Measurements from ENCODE around the gene PPP1R9A.

Gene PPP1R9A

DNA sequence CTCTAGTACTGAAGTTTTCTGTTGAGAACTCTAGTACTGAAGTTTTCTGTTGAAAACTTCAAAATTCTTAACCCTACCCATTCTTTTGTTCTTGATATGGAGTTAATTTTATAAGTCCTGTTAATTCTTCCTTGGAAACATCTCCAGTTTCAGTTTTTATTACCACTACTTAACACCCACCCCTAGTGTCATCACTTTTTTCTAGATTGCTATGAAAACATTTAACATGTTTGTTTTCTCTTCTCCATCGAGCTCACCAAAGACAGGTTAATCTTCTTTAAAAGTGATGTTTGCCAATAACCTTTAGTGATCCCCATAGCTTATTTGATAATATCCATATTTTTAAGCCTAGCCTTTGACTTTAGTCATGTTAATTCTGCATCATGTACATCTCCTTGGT lies 147.9 kb downstream of the PPP1R9A start:
- no peak overlapping the region for H3K27ac ChIP-seq
- TF ChIP-seq, protein P1, sequence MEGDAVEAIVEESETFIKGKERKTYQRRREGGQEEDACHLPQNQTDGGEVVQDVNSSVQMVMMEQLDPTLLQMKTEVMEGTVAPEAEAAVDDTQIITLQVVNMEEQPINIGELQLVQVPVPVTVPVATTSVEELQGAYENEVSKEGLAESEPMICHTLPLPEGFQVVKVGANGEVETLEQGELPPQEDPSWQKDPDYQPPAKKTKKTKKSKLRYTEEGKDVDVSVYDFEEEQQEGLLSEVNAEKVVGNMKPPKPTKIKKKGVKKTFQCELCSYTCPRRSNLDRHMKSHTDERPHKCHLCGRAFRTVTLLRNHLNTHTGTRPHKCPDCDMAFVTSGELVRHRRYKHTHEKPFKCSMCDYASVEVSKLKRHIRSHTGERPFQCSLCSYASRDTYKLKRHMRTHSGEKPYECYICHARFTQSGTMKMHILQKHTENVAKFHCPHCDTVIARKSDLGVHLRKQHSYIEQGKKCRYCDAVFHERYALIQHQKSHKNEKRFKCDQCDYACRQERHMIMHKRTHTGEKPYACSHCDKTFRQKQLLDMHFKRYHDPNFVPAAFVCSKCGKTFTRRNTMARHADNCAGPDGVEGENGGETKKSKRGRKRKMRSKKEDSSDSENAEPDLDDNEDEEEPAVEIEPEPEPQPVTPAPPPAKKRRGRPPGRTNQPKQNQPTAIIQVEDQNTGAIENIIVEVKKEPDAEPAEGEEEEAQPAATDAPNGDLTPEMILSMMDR (conservative IDR thresholded peaks at IDR 0.05): no peak

DNA sequence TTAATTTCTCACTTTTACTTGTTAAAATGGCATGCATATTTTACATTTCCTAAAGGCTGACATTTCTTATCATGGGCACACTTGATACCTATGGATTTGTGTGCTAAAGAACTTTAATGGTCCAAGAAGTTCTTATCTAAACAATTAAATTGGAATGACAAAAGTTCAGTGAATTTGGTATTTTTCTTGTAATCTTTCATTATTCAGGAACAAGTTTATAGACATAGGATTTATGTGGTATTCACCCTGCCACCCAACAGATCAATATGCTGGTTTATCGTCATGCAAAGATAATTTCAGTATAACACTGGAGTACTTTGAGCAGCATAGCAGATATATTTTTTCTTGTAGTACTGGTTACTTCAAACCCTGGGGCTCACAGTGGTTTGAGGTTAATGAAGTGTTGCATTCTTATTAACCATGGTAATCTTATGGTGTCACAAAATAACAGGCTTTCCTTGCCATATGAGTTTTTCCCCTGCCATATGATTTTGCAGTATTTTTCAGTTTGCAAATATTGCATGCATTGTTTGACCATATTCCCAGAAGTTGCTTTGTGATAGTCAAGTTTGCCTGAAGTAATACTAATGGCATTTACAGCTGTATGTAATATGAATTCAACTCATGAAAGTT lies 148.8 kb downstream of the PPP1R9A start:
- no peak overlapping the region for H3K27ac ChIP-seq
- TF ChIP-seq, protein P1 (conservative IDR thresholded peaks at IDR 0.05): no peak

DNA sequence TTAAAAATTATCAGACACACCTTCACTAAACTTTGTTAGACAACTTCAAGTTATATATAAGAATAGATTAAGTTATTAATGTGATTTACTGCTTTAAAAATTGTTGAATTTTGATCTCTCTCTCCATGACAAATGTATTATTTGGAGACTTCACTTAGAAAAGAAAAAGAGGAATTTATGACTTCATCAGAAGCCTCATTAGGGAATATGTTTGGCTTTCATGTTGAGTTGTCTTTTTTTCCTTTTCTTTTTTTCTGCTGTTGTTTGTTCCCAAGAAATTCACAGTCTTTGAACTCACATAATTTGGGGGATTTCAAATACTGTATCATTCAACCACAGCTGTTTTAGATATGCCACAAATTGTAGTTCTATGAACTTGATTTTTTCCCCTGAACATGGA lies 149.5 kb downstream of the PPP1R9A start:
- TF ChIP-seq, protein P1 (conservative IDR thresholded peaks at IDR 0.05): no peak
- no peak overlapping the region for H3K27ac ChIP-seq

DNA sequence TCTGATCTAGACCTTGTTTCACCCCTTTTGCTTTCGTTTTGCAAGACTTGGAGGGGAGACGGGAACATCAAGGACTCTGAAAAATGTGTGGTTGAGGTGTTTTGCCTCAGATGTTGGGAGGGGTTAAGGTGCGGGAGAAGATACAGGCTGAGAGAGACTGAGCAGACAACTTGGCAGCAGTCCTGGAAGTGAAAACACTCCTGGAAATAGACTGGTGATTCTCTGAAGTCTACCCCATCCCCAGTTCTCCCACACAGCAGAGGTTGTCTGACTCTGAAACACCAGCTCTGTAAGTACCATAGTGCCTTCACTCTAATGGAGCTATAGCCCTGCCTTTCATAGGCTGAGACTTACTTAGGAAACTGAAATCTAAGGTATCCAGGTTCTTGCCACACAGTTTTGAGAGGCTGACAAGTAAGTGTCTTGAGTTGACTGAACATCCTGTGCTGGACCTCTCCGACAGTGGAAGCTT lies 152.5 kb downstream of the PPP1R9A start:
- TF ChIP-seq, protein P1 (conservative IDR thresholded peaks at IDR 0.05): no peak
- H3K27ac ChIP-seq: no peak overlapping the region

DNA sequence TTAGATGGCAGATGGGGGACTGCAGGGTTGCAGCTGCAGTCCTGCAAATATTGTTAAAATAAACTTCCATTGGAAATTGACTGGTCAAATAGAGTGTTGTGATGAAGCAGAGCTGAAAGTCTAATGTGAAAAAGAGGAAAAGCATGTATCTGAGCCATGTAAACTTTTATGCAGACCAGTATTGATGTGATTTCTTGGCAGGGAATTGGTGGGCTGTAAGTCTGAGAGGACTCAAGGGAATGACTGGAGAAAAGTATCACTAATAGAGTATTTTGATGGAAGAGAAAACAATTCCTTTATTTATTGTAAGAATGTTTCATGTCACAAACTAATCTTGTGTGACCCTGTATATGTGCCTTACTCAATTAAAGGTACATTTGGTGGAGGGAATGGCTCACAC lies 155.5 kb downstream of the PPP1R9A start:
- TF ChIP-seq, protein P1 (conservative IDR thresholded peaks at IDR 0.05): no peak

DNA sequence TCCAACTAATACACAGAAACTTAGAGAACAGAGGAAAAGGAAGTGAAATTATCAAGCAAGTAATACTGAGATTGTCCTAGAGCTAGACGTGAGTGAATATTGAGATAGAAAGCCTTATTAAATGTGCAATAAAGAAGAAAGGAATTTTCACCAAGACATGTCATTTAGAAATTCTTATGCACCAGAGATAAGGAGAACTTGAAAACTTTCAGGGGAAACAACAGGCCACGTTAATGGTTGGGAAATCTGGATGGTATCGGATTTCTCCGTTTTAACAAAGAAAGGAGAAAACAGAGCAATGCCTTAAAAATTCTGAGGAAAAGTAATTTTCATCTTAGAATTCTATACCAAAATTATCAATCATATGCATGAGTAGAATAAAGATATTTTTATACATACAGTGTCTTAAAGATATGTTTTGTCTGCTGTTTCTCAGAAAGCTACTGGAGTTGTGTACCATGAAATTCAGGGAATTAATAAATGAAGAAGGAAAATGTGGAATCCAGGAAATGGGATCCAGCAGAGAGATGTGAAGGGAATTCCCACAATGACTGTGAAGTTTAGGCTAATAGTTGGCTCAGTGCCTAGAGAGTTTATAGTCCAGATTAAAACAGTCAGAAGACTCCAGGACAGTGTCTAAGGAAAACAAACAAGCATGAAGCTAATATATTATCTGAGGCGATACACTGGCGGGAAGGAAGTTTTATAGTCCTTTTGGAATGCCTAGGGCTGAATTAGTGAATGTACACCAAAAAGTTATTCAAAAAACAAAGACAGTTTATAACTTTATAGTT lies 159.5 kb downstream of the PPP1R9A start:
- TF ChIP-seq, protein P1 (conservative IDR thresholded peaks at IDR 0.05): no peak
- no peak overlapping the region for H3K27ac ChIP-seq

More for the DNA sequence above, 155.5 kb downstream of the PPP1R9A start:
- H3K27ac ChIP-seq: no peak overlapping the region

DNA sequence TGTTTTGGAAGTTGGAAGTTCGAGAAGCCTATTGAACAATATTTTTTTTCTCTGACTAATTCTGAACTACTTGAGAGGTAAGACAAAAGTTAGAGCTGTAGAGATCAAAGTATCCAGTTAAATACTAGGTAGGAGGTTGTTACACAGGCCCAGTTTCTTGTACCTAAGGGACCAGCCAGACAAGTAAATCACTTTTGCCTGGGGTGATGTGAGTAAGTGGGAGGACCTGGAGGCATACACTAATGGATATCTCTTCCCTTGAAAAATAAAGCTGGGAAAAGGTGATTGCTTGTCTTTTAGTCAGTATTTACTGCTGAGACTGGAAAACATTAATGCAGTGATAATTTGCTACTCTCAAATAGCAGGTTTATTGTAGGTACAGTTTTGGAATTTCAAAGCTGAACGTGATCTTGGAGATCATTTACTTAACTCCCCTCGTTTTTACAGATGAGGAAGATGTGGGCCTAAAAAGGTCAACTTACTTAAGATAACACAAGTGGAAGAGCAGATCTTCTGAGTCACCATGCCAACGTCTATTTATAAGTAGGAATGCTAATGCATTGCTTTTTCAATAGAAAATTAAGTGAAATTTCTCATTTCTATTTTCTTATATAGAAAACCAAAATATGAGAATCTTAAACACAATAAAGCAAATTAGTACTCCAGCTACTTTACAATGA lies 181.3 kb downstream of the PPP1R9A start:
- H3K27ac ChIP-seq: no peak overlapping the region

More for the DNA sequence above, 181.3 kb downstream of the PPP1R9A start:
- TF ChIP-seq, protein P1 (conservative IDR thresholded peaks at IDR 0.05): no peak
